AG04450 (cell line): ENCODE data around the gene STXBP6. TPM values are rescaled to one million over a fixed set of nuclear protein-coding genes. Genes with fewer than 3 reads are reported as not detected.

Experiments
- CTCF ChIA-PET: fragments of 300-600, 350-600 bp; formaldehyde crosslinking; extraction: SDS; loops from one replicate; lab custom pipeline; 2022; ENCODE audit warnings: antibody characterized with exemption, inconsistent platforms; lab: Charles Lee
- POLR2A ChIA-PET: fragments of 350-600 bp; formaldehyde crosslinking; extraction: SDS; loops from one replicate; lab custom pipeline; 2021; ENCODE audit warnings: antibody characterized with exemption, inconsistent platforms; lab: Yijun Ruan, JAX
- DNase-seq: peaks from one replicate; pipeline ENCODE4 v3.0.0-alpha.2; 2011; ENCODE audit warnings: low read depth, low spot score
- H3K27ac ChIP-seq: one replicate; pipeline ENCODE4 v1.5.1; 2012; ENCODE audit warnings: low read depth, low read length, control low read depth
- H3K27me3 ChIP-seq: one replicate; pipeline ENCODE4 v1.6.0; 2012; ENCODE audit warnings: low read length; ENCODE audit not compliant: control insufficient read depth, insufficient read depth
- H3K4me3 ChIP-seq: 2 replicates; pipeline ENCODE4 v1.5.1; 2011; ENCODE audit warnings: mild to moderate bottlenecking, low read depth, low read length, control low read depth
- H3K9me3 ChIP-seq: 2 replicates; pipeline ENCODE4 v1.5.1; 2012; ENCODE audit warnings: low read length; ENCODE audit not compliant: control insufficient read depth, insufficient read depth
- CTCF ChIP-seq: IDR thresholded peaks from 2 replicates; pipeline ENCODE4 v1.5.1; 2011; ENCODE audit warnings: low read depth, low read length, control low read depth, inconsistent platforms
- polyA plus RNA-seq: library from polyadenylated mRNA; depleted of rRNA; stranded (reverse); fragments of >200 nt; gene quantifications from 2 replicates; pipeline ENCODE4 v1.2.3, GENCODE V29; 2011

Gene STXBP6
- polyA plus RNA-seq, 1 experiment: 0.16 TPM

- Histone ChIP-seq H3K4me3 (no peak overlapping the region), H3K27ac (no peak overlapping the region), H3K9me3 (no peaks in the 10 kb centered on the region), H3K27me3 (no peaks in the 10 kb centered on the region)
- POLR2A ChIA-PET: no interaction called here
- DNase-seq: no peak
- CTCF ChIA-PET: no interaction called here
- no peak for TF ChIP-seq CTCF
Observed at GRCh38 chr14:24996930-24997725, 52.8 kb downstream of the STXBP6 start.

DNA sequence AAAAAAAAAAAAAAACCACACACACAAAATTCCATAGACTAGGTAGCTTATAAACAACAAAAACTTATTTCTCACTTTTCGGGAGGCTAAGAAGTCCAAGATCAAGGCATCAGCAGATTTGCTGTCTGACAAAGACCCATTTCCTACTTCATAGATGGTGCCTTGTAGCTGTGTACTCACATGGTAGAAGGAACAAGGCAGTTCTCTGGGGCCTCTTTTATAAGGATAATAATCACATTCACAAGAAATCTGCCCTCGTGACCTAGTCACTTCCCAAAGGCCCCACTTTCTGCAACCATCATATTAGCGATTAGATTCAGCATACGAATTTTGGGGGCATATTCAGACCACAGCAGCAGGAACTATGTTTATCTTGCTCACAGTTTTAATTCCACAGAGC lies 54.9 kb downstream of the STXBP6 start:
- no peaks in the 10 kb centered on the region for H3K9me3 ChIP-seq
- no peak overlapping the region for H3K27ac ChIP-seq
- no peaks in the 10 kb centered on the region for H3K27me3 ChIP-seq
- TF ChIP-seq CTCF: no peak
- CTCF ChIA-PET: no interaction called here
- no peak for DNase-seq
- POLR2A ChIA-PET: no interaction called here
- H3K4me3 ChIP-seq: no peak overlapping the region

GRCh38 chr14:24993631-24994030 lies 56.3 kb downstream of the STXBP6 start:
- H3K4me3 ChIP-seq: no peak overlapping the region
- H3K27me3 ChIP-seq: no peaks in the 10 kb centered on the region
- POLR2A ChIA-PET: no interaction called here
- CTCF ChIA-PET: no interaction called here
- no peak for TF ChIP-seq CTCF
- no peaks in the 10 kb centered on the region for H3K9me3 ChIP-seq
- no peak overlapping the region for H3K27ac ChIP-seq
- DNase-seq: no peak

DNA sequence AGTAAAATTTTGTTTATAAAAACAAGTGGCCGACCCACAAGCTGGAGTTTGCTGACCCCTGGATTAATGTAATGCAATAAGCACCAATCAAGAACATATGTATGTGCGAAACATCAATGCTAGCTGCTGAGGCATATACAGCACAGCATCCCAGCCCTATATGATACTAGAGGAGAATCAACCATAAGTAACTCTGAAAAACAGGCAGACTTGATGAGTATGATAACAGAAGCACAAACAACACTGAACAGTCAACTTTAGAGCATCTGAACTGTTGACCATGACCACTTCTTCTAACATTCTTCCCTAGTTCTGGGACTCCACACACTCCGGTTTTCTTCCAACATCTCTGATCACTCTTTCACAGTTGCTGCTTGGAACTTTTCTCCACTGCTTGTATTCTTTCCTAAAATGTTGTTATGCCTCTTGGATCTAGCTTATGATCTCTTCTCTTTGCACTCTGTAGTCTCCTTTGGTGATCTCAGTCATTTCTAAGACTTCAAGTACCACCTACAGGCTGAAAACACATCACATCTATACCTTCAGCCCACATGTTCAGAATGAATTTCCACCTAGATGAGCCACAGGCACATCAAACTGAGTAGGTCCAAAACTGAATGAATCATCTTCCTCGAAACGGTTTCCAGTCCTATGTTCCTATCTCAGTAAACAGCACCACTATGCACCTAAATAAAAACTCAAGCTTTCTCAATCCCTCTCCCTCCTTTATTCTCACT lies 57.2 kb downstream of the STXBP6 start:
- ChIA-PET CTCF (no interaction called here), POLR2A (no interaction called here)
- TF ChIP-seq CTCF: no peak
- no peaks in the 10 kb centered on the region for H3K9me3 ChIP-seq
- no peak overlapping the region for H3K27ac ChIP-seq
- no peak overlapping the region for H3K4me3 ChIP-seq
- no peaks in the 10 kb centered on the region for H3K27me3 ChIP-seq
- no peak for DNase-seq

DNA sequence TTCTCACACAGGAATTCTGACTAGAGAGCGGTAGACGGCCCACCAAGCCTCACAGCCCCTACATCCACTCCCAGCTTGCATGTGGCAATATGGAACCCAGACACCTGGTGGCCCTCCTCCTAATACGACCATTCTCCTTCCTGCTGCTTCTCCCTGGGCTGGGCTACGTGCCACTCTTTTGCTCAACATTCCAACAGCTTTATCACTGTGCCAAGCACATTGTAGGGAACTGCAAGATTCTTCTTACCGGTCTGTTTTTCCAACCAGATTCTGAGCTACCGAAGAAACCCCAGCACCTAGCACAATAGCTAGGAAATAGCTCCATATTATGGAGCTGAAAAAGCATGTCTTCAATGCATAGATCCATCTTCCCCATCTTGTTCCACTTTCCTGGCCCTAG lies 58.1 kb downstream of the STXBP6 start:
- CTCF ChIA-PET: no interaction called here
- Histone ChIP-seq H3K9me3 (no peaks in the 10 kb centered on the region), H3K27ac (no peak overlapping the region), H3K4me3 (no peak overlapping the region), H3K27me3 (peaks cover 2% of the 10 kb centered on the region)
- no peak for TF ChIP-seq CTCF
- DNase-seq: no peak
- POLR2A ChIA-PET: no interaction called here
